GM12878 (cell line): ENCODE data around the gene PDSS2. TPM values are rescaled to one million over a fixed set of nuclear protein-coding genes. Genes with fewer than 3 reads are reported as not detected.

Experiments used
- ATAC-seq: fragments of 200-7000 bp; cut with Tn5 transposase; 3 replicates; pipeline ENCODE4 v1.9.1; 2020; ENCODE audit warnings: mild to moderate bottlenecking, moderate library complexity
- BruUV-seq: library from RNA; stranded (reverse); fragments of 400-500 nt; replicated peaks from 2 replicates; lab custom pipeline; 2021; lab: Mats Ljungman, UMichigan
- CTCF ChIA-PET: fragments of 300-600 bp; sonication (Branson Sonifier 250); formaldehyde crosslinking; extraction: SDS; loops from one replicate; lab custom pipeline; 2021; ENCODE audit warnings: inconsistent platforms; lab: Yijun Ruan, JAX
- POLR2A ChIA-PET: fragments of 350-600 bp; formaldehyde crosslinking; extraction: SDS; loops from one replicate; lab custom pipeline; 2021; ENCODE audit warnings: inconsistent platforms; lab: Charles Lee
- RAD21 ChIA-PET: fragments of 300-600 bp; sonication (Branson Sonifier 250); formaldehyde crosslinking; loops from one replicate; lab custom pipeline; 2023; ENCODE audit warnings: antibody characterized with exemption; ENCODE audit not compliant: unreplicated experiment; lab: Charles Lee
- SMC1A ChIA-PET: fragments of 300-600 bp; sonication (Branson Sonifier 250); formaldehyde crosslinking; loops from one replicate; lab custom pipeline; 2023; ENCODE audit not compliant: unreplicated experiment, uncharacterized antibody; lab: Charles Lee
- DNase-seq: peaks from one replicate; pipeline ENCODE4 v3.0.0-alpha.2; 2011; ENCODE audit warnings: low read depth, low spot score
- FAIRE-seq: peaks from 3 replicates; lab custom pipeline; 2011; peaks lifted over from hg19 to GRCh38; lab: Jason Lieb, UNC
- H2AFZ ChIP-seq: 2 replicates; pipeline ENCODE4 v1.6.0; 2011; ENCODE audit warnings: low read depth, low read length, control low read depth; ENCODE audit not compliant: control insufficient read depth
- H3K27ac ChIP-seq: 2 replicates; pipeline ENCODE4 v1.5.1; 2011; ENCODE audit warnings: control low read depth; ENCODE audit not compliant: control insufficient read depth, insufficient read depth
- H3K27me3 ChIP-seq, 2 experiments: replicated peaks in 1 of 2; 2 replicates each; pipeline versions ENCODE4 v1.6.0 to v1.6.1; 2011; ENCODE audit warnings: low read length in 1 of 2; ENCODE audit not compliant: control insufficient read depth in 2 of 2, insufficient read depth in 2 of 2
- H3K36me3 ChIP-seq, 2 experiments: 2 replicates each; pipeline ENCODE4 v1.5.1; 2011; ENCODE audit warnings: low read length in 1 of 2; ENCODE audit not compliant: control insufficient read depth in 2 of 2, insufficient read depth in 2 of 2
- H3K4me1 ChIP-seq: 2 replicates; pipeline ENCODE4 v1.6.1; 2011; ENCODE audit warnings: mild to moderate bottlenecking, low read length, moderate library complexity, mixed read lengths; ENCODE audit not compliant: control insufficient read depth, insufficient read depth
- H3K4me2 ChIP-seq: 2 replicates; pipeline ENCODE4 v1.6.0; 2011; ENCODE audit warnings: control low read depth; ENCODE audit not compliant: control insufficient read depth, insufficient read depth
- H3K4me3 ChIP-seq: fragments of 200-600 bp; sonication (generic); 2 replicates; pipeline ENCODE4 v1.5.1; 2016
- H3K79me2 ChIP-seq: 2 replicates; pipeline ENCODE4 v1.6.0; 2011; ENCODE audit warnings: low read length; ENCODE audit not compliant: control insufficient read depth, insufficient read depth
- H3K9ac ChIP-seq: 2 replicates; pipeline ENCODE4 v1.8.0; 2011; ENCODE audit warnings: low read length, control low read depth, mixed read lengths; ENCODE audit not compliant: control insufficient read depth, insufficient read depth
- H3K9me3 ChIP-seq: replicated peaks from 3 replicates; pipeline ENCODE4 v1.5.1; 2011; ENCODE audit warnings: mild to moderate bottlenecking, low read length; ENCODE audit not compliant: control insufficient read depth, insufficient read depth
- H4K20me1 ChIP-seq: 2 replicates; pipeline ENCODE4 v1.6.0; 2011; ENCODE audit not compliant: control insufficient read depth, insufficient read depth
- BHLHE40 ChIP-seq, 2 experiments: fragments of 450-650 bp in 1 of 2; IDR thresholded peaks; 2 replicates each; pipeline ENCODE4 v1.6.1; 2011 to 2017; ENCODE audit warnings: low read depth in 2 of 2, borderline replicate concordance in 1 of 2, improper control_type of control experiment in 1 of 2, low read length in 1 of 2, mild to moderate bottlenecking in 1 of 2
- CBX3 ChIP-seq: fragments of 200-600 bp; sonication (generic); IDR thresholded peaks from 2 replicates; pipeline ENCODE4 v1.6.1; 2016; ENCODE audit warnings: low read depth, borderline replicate concordance
- HDGF ChIP-seq: fragments of 450-650 bp; IDR thresholded peaks from 2 replicates; pipeline ENCODE4 v1.6.1; 2016; ENCODE audit warnings: antibody characterized with exemption
- NRF1 ChIP-seq: conservative IDR thresholded peaks from 2 replicates; pipeline ENCODE4 v1.6.1; 2011; ENCODE audit warnings: mild to moderate bottlenecking, low read depth, low read length, improper control_type of control experiment
- POU2F2 ChIP-seq: IDR thresholded peaks from 3 replicates; pipeline ENCODE4 v1.6.1; 2011; ENCODE audit warnings: low read depth, mild to moderate bottlenecking, low read length, borderline replicate concordance
- TCF3 ChIP-seq: IDR thresholded peaks from 2 replicates; pipeline ENCODE4 v1.6.1; 2012; ENCODE audit warnings: low read depth, mild to moderate bottlenecking, low read length, borderline replicate concordance; ENCODE audit not compliant: insufficient read depth
- WRNIP1 ChIP-seq: IDR thresholded peaks from 2 replicates; pipeline ENCODE4 v1.6.1; 2011; ENCODE audit warnings: low read depth, low read length, improper control_type of control experiment, borderline replicate concordance
- WGBS: methylation state at CpG from one replicate; pipeline ENCODE4 v1.1.6; 2016; ENCODE audit warnings: low lambda C conversion rate; ENCODE audit not compliant: insufficient replicate concordance, insufficient coverage; ENCODE audit errors: missing lambda C conversion rate; 5-methylcytosine and 5-hydroxymethylcytosine counted together
- in situ Hi-C: fragments of 300-500 bp; cut with MboI; formaldehyde crosslinking; loops from 9 replicates; pipeline ENCODE4 v1.14.3; 2018; ENCODE audit warnings: mixed read lengths
- intact Hi-C: fragments of 100-400 bp; cut with micrococcal nuclease; formaldehyde crosslinking; loops from one replicate; pipeline ENCODE4 v1.14.2; 2022; ENCODE audit not compliant: unreplicated experiment
- polyA plus RNA-seq, 11 experiments: library from polyadenylated mRNA; depleted of rRNA in 4 of 11; unstranded in 6 of 11; stranded (reverse) in 5 of 11; fragments of >200 nt; fragmentation: Nextera tagmentation in 4 of 11; fragmentation: Illumina TruSeq in 1 of 11; extraction: Ambion mirVana in 4 of 11; extraction: Trizol in 1 of 11; gene quantifications; 1 replicate in 1 of 11; 2 replicates in 10 of 11; pipeline versions ENCODE4 v1.2.1 to v1.2.3, GENCODE V29; 2011 to 2016; ENCODE audit warnings: inconsistent platforms in 2 of 11, missing spikeins in 2 of 11, low read depth in 1 of 11
- total RNA-seq, 4 experiments: library from RNA; depleted of rRNA in 3 of 4; stranded (reverse); fragments of >200 nt in 3 of 4; fragmentation: Illumina TruSeq in 1 of 4; extraction: Trizol in 1 of 4; gene quantifications; 2 replicates each; pipeline versions ENCODE4 v1.2.1 to v1.2.3, GENCODE V29; 2013 to 2021
- TF ChIP-seq, protein P1 (sequence below): IDR thresholded peaks from 2 replicates; pipeline ENCODE4 v1.6.1; 2011; ENCODE audit warnings: borderline replicate concordance, low read depth, mild to moderate bottlenecking, moderate library complexity, low read length; ENCODE audit not compliant: insufficient read depth, poor library complexity, severe bottlenecking
- TF ChIP-seq, protein P2 (sequence below): fragments of 450-650 bp; IDR thresholded peaks from 2 replicates; pipeline ENCODE4 v1.6.1; 2016; ENCODE audit warnings: mild to moderate bottlenecking

Gene PDSS2
- total and polyA plus RNA-seq, 10 of the 15 experiments (the other 5 are each of a cell fraction or from before 2014, with no cell fraction given), result 7.7 to 15.5 (median 9.6) TPM

DNA sequence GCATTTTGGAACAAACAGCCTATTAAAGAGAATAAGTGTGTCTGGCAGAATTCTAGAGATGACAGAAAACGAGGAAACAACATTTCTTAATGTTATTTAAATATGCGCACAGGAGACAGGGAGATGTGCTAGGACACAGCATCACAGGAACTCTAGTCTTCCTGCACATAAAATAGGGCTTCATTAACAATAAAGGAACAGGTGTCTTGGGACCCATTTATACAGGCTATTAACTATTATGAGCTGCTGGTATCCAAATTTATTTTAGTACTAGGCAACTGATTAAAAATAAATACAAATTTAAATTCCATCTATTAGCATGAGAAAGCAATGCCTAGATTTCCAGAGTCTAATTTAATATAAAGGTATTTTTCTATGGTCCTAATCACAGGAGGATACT, 102.3 kb downstream of the PDSS2 start:
- Histone ChIP-seq H3K4me3 (no peak overlapping the region), H2AFZ (no peak overlapping the region), H3K4me1 (no peaks in the 10 kb centered on the region), H3K9ac (no peak overlapping the region), H3K36me3 (no peaks in the 10 kb centered on the region), H3K79me2 (no peaks in the 10 kb centered on the region), H3K27me3 (no peaks in the 10 kb centered on the region), H3K27ac (no peak overlapping the region), H4K20me1 (no peaks in the 10 kb centered on the region), H3K4me2 (no peak overlapping the region), H3K9me3 (no peaks in the 10 kb centered on the region)
- ATAC-seq (no peak), FAIRE-seq (no peak), DNase-seq (no peak)
- TF ChIP-seq WRNIP1, result no peak
- no peak for TF ChIP-seq NRF1
- TF ChIP-seq, protein P1, sequence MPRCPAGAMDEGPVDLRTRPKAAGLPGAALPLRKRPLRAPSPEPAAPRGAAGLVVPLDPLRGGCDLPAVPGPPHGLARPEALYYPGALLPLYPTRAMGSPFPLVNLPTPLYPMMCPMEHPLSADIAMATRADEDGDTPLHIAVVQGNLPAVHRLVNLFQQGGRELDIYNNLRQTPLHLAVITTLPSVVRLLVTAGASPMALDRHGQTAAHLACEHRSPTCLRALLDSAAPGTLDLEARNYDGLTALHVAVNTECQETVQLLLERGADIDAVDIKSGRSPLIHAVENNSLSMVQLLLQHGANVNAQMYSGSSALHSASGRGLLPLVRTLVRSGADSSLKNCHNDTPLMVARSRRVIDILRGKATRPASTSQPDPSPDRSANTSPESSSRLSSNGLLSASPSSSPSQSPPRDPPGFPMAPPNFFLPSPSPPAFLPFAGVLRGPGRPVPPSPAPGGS, result no peak
- no peak for TF ChIP-seq HDGF
- TF ChIP-seq POU2F2, result no peak
- TF ChIP-seq, protein P2, sequence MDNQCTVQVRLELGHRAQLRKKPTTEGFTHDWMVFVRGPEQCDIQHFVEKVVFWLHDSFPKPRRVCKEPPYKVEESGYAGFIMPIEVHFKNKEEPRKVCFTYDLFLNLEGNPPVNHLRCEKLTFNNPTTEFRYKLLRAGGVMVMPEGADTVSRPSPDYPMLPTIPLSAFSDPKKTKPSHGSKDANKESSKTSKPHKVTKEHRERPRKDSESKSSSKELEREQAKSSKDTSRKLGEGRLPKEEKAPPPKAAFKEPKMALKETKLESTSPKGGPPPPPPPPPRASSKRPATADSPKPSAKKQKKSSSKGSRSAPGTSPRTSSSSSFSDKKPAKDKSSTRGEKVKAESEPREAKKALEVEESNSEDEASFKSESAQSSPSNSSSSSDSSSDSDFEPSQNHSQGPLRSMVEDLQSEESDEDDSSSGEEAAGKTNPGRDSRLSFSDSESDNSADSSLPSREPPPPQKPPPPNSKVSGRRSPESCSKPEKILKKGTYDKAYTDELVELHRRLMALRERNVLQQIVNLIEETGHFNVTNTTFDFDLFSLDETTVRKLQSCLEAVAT, result no peak
- TF ChIP-seq TCF3, result no peak
- TF ChIP-seq CBX3, result no peak
- no peak for TF ChIP-seq BHLHE40 (IDR thresholded peaks at IDR 0.05; ENCODE audit: borderline replicate concordance in 1 of 2, low read depth in 2 of 2, low read length in 1 of 2)
- POLR2A ChIA-PET, result no interaction called here
- in situ Hi-C loops (no loop called here), intact Hi-C loops (no loop called here)
- no TSS peak for BruUV-seq
- RAD21 ChIA-PET, result no interaction called here
- SMC1A ChIA-PET, result interaction anchor here (0.7 to 0.8 kb wide), 3 partner anchors 9 to 314 kb away, joined by 3 read pairs; no protein-coding TSS in a partner anchor
- WGBS, result 93% methylated on average over 2 of the region's 2 CpGs
- CTCF ChIA-PET, result no interaction called here
